ENCODE results near the gene KCNJ14.

Gene KCNJ14

DNA sequence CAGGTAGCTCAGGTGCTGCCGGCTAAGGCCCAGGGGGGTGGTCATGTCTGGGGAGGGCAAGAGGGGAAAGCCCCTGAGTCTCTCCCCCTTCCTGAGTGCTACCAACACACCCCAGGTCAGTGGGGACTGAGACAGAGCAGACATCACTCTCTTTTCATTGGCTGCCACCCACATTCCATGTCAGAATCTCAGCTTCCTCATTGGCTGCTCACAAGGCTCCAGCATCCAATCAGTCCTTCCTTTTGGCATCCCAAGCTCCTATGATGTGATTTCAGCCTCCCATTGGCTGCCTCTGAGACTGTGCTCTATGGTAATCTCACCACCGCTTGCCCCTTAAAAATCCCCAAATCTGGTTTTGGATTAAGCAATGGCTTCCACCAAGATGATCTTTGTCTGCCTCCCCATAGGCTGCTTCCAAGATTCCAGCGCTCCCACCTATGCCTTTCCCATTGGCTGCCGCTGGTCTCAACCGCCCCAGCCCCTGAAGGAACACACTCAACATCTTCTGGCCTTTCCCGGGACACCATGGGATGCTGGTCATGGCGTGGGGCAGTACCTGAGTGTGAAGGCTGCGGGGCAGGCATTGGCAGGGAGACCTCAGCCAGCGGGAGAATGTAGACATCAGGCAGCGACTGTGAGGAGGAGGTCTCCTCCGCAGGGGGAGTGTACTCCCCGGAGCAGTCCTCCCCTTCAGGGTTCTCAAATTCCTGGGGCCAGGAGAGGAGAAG lies 54.3 kb downstream of the KCNJ14 start:
- DNase-seq = no peak

DNA sequence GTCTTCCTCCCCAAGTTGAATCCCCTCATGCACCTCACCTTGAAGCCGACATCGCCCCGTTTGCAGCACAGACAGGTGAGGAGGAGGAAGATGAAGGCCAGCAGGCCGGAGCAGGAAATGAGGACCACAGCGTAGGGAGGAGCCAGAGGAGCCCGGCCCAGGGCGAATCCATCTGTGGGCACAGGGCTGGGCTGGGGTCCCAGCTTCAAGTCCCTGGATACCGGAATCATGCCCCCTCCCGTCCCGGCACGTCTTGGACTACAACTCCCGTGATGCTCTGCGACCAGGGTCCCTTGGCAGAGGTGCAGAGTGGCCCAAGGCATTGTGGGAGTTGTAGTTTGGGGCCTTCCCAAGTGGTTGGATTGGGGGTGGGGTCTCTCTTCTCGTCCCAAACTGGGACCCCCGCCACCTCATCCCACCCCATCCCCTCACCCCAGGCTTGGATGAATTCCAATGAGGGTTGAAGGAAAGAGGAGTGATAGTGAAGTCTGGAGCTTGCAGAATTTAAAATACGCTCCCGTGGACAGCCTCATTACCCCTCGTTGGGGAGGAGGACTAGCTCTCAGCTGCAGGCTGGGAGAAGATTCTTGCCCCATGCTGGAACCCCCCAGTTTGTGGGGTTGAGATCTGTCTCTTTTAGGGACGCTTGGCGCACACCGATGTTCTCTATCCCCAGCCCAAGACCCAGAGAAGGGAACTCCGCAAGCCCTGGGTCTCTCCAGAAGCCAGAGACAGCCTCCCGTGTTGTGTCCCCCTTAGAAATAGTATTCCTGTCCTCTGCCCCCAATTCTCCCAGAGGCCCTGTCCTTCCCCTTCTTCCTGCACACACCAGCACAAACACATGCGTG lies 55.3 kb downstream of the KCNJ14 start:
- DNase-seq = peak; percentile 75

DNA sequence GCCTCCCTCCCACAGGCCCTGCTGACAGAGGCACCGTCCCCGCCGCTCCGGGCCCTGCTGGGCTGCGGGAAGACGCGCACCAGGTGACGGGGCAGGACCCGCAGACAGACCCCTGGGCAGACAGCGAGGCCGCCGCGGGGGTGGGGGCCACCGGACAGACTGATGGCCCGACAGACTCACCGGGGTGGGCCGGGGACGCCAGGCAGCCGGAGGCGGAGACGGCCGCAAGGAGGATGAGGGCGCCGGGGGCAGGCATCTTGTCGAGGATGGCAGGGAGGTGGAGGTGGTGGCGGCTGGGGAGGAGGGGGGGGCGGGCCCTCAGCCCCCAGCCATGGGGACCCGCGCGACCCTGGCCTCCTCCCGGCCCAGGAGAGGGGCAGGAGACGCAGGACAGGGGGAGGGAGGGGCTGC lies 56.0 kb downstream of the KCNJ14 start:
- DNase-seq = no peak

DNA sequence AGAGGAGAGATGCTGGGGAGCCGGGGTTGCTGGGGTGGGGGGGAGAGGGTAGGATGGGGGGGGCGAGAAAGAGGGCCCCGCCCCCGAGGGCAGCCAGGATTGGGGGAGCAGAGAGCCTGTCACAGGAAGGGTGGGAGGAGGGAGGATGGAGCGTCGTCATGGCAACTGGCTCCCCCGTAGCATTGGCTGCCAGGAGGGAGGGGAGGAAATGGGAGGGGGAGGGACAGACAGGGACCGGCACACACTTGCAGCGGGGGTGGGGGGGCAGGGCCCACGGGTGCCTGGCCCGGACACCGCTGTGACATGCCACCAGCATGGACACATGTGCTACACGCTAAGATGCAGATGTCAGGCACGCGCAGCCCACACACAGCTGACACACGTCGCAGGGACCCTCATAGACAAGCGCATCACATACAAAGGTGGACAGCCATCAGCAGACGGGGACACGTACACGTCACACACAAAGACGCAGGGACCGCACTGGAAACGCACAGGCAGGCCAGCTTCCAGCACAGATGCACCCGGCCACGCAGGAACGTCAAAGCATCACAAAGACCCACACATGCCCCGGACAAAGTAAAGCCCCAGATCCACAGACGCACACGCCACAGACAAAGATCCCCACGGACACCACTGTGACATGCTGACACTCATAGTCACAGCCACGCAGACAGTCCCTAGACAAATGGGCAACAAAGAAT lies 56.6 kb downstream of the KCNJ14 start, which contains the start of gene LMTK3:
Gene LMTK3, minus strand, starts transcription at position 36 of the 704 bp plus-strand sequence. CDS start 259 bp downstream, outside the sequence.
- peak; percentile 83 for DNase-seq

DNA sequence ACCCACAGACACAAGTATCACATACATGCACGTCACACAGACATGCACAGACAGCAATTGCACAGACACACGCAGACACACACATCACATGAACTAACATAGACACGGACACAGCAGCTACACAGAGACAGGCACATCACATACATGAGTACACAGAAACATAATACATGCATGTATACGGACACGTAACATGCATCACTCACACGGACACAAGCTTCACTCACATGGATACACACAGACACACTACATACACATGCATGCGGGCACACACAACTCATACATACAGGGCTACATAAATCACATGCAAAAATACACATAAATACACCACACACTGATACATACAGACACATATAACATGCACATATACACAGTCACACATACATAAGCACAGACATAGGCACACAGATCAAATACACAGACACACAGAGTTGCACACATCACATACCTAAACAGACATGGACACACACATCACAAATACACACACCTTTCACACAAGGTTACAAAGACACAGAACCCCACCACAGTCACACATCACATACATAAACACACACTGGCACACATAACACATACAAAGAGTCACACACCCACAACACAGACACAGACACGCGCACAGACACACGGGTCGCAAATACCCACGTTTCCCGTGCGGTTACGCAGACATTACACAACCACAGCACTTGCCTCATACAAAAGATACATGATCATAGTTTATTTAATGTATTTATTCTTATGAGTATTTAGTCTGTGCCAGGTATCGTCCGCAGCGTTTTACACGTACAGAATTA lies 57.3 kb downstream of the KCNJ14 start:
- DNase-seq = no peak

DNA sequence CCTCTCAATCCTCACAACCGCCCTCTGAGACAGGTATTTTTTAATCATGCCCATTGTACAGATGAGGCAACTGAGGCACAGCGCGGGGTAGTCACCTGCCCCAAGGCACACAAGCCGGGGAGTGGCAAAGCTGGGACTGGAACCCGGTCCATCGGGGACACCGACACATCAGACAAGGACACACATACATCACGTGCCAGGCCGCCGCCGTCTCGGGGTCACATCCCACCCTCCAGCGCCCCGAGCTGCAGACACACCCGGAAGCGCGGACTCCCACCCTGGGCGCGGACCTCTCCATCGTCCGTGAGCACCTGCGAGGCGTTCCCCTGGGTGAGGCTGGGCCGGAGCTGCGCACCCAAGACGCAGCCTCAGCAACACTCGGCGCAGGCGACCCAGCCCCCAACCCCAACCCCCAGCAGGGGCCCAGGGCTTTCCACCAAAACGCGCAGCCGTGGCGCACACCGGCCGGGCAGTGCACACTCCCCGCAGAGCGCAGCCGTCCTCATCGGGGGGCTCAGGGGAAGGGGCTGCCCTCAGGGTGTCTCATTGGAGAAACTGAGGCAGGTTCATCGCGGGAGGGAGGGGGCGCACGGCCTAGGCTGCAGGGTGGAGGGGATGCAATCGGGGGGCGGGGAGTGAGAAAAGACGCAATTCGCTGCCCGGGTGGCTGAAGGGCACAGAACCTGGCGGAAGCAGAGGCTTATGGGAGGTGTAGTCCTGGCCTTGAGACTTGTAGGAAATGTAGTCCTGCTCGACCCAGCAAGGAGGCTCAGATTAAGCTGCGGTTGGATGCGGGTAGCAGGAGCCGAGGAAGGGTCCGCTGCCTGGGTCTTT lies 58.1 kb downstream of the KCNJ14 start:
- peak; percentile 74 for DNase-seq

DNA sequence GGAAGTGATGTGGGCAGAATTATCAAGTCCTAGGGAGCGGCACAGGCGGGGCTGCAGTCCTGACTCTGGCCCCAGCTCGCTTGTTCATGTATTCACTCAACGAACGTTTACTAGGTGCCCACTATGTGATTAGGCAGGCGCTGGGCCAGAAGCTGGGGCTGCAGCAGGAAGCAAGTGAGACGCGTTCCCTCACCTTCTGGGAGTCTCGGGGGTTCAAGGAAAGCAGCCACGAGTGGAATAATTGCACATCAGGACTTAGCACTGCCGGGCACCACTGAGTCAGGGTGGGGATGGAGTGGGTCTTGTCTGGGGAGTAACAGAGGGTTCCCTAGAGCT lies 58.7 kb downstream of the KCNJ14 start:
- no peak for DNase-seq

DNA sequence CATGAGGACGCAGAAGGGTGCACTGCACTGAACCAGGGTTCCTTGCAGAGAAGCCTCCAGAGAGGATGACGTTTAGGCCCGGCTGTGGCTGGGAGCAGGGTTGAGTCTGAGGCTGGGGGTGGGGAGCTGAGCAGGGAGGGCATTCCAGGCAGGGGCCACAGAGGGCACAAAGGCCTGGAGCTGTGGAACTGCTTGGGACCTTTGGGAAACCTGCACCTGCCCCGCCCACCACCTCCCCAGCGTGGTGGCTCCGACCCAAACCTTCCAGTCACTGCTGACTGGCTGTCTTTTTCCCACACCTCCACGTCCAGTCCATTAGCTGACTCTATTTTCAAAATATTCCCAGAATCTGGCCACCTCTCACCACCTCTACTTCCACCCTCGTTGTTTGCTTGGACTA lies 61.2 kb downstream of the KCNJ14 start:
- DNase-seq = no peak
